Measurements from ENCODE around the gene TRIM61.
"Not testable (repeated sequence)": the region's sequence is repeated elsewhere in the genome, so short reads cannot be mapped to it uniquely, and the experiment has no call there.

Gene TRIM61

GRCh38 chr4:164977243-164978164 lies at the start of gene TRIM61:
TRIM61 (minus strand) TSS chr4:164977657; CDS start chr4:164970002, 7,655 bp downstream.
- DNase-seq, result no peak

- not testable (repeated sequence) for DNase-seq
These were observed 48.3 kb upstream of the TRIM61 start for GRCh38 chr4:165025782-165026181.

- DNase-seq, result not testable (repeated sequence)
These were observed 42.5 kb upstream of the TRIM61 start for GRCh38 chr4:165019995-165020394.

GRCh38 chr4:165016971-165017370 lies 39.5 kb upstream of the TRIM61 start:
- no peak for DNase-seq

GRCh38 chr4:165013691-165014090 lies 36.2 kb upstream of the TRIM61 start:
- no peak for DNase-seq

GRCh38 chr4:165011403-165011802 lies 33.9 kb upstream of the TRIM61 start:
- DNase-seq, result no peak

GRCh38 chr4:165010991-165011390 lies 33.5 kb upstream of the TRIM61 start:
- DNase-seq, result no peak

GRCh38 chr4:165010487-165010886 lies 33.0 kb upstream of the TRIM61 start:
- no peak for DNase-seq

- DNase-seq, result no peak
These were observed 32.2 kb upstream of the TRIM61 start for GRCh38 chr4:165009493-165010227.

GRCh38 chr4:165006886-165007285 lies 29.4 kb upstream of the TRIM61 start:
- no peak for DNase-seq

- no peak for DNase-seq
These were observed 29.0 kb upstream of the TRIM61 start for GRCh38 chr4:165006456-165006855.

GRCh38 chr4:165005352-165005925 lies 28.0 kb upstream of the TRIM61 start:
- DNase-seq, result no peak

- DNase-seq, result not testable (repeated sequence)
These were observed 24.5 kb upstream of the TRIM61 start for GRCh38 chr4:165001957-165002356.

GRCh38 chr4:164998526-164999080 lies 21.1 kb upstream of the TRIM61 start:
- not testable (repeated sequence) for DNase-seq

- DNase-seq, result no peak
These were observed 20.5 kb upstream of the TRIM61 start for GRCh38 chr4:164997941-164998340.

GRCh38 chr4:164997324-164997723 lies 19.9 kb upstream of the TRIM61 start:
- DNase-seq, result no peak

GRCh38 chr4:164996123-164996522 lies 18.7 kb upstream of the TRIM61 start:
- DNase-seq, result not testable (repeated sequence)

- not testable (repeated sequence) for DNase-seq
These were observed 13.3 kb upstream of the TRIM61 start for GRCh38 chr4:164990786-164991185.

GRCh38 chr4:164989471-164989870 lies 12.0 kb upstream of the TRIM61 start:
- no peak for DNase-seq

- not testable (repeated sequence) for DNase-seq
These were observed 5.5 kb downstream of the TRIM61 start for GRCh38 chr4:164971929-164972328.

GRCh38 chr4:164959896-164960295 lies 17.6 kb downstream of the TRIM61 start:
- DNase-seq, result no peak

- DNase-seq, result not testable (repeated sequence)
These were observed 18.0 kb downstream of the TRIM61 start for GRCh38 chr4:164959421-164959820.
